ENCODE results near the gene HLA-DQA2.

HLA-DQA2 gene

GRCh38 chr6:32764048-32764447 lies 22.9 kb downstream of the HLA-DQA2 start:
- no peak for TF ChIP-seq ZBTB7A (IDR thresholded peaks at IDR 0.05; ENCODE audit: low read depth)
- no peak for TF ChIP-seq TCF12 (IDR thresholded peaks at IDR 0.05; ENCODE audit: low read depth)
- TF ChIP-seq MAX (IDR thresholded peaks at IDR 0.05), result no peak
- TF ChIP-seq TEAD4 (IDR thresholded peaks at IDR 0.05), result no peak
- no peak for TF ChIP-seq FOXM1 (IDR thresholded peaks at IDR 0.05; ENCODE audit: borderline replicate concordance, low read depth)
- TF ChIP-seq TAF1 (IDR thresholded peaks at IDR 0.05; ENCODE audit: low read depth), result no peak
- TF ChIP-seq EP300 (IDR thresholded peaks at IDR 0.05; ENCODE audit: borderline replicate concordance), result no peak
- no peak for TF ChIP-seq REST (IDR thresholded peaks at IDR 0.05; ENCODE audit: low read depth)
- no peak for TF ChIP-seq YY1 (IDR thresholded peaks at IDR 0.05; ENCODE audit: low read depth)
- TF ChIP-seq, protein P1, sequence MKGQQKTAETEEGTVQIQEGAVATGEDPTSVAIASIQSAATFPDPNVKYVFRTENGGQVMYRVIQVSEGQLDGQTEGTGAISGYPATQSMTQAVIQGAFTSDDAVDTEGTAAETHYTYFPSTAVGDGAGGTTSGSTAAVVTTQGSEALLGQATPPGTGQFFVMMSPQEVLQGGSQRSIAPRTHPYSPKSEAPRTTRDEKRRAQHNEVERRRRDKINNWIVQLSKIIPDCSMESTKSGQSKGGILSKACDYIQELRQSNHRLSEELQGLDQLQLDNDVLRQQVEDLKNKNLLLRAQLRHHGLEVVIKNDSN (IDR thresholded peaks at IDR 0.05), result no peak
- no peak for TF ChIP-seq CEBPB (IDR thresholded peaks at IDR 0.05)
- TF ChIP-seq CREB1 (IDR thresholded peaks at IDR 0.05; ENCODE audit: low read depth), result no peak

DNA sequence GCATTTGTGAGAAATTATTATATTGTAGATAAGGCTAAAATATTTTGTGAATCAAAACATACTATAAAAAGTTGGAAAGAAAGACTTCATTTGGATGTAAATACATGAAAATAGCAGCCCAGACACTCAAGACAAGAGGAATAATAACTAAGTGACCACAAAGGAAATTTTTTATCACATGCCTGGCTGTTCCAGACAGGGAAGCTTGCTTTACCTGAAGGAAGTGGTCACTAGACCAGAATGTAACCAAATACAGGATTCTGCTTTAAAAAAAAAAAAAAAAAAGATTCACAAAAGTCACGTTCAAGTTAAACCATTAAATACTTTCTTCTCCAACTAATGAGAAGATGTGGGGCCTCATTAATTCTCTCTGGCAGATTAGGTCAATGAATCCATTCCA lies 31.5 kb downstream of the HLA-DQA2 start:
- no peak for TF ChIP-seq RAD21 (IDR thresholded peaks at IDR 0.05; ENCODE audit: low read depth)
- no peak for TF ChIP-seq ZBTB7A (IDR thresholded peaks at IDR 0.05; ENCODE audit: low read depth)
- TF ChIP-seq REST (IDR thresholded peaks at IDR 0.05; ENCODE audit: low read depth), result no peak
- TF ChIP-seq EP300 (IDR thresholded peaks at IDR 0.05; ENCODE audit: borderline replicate concordance), result no peak
- TF ChIP-seq TEAD4 (IDR thresholded peaks at IDR 0.05), result no peak
- no peak for TF ChIP-seq CEBPB (IDR thresholded peaks at IDR 0.05)
- TF ChIP-seq YY1 (IDR thresholded peaks at IDR 0.05; ENCODE audit: low read depth), result no peak
- TF ChIP-seq, protein P1 (IDR thresholded peaks at IDR 0.05), result no peak
- TF ChIP-seq TCF12 (IDR thresholded peaks at IDR 0.05; ENCODE audit: low read depth), result no peak
- no peak for TF ChIP-seq EGR1 (IDR thresholded peaks at IDR 0.05)
- TF ChIP-seq TAF1 (IDR thresholded peaks at IDR 0.05; ENCODE audit: low read depth), result no peak
- no peak for TF ChIP-seq FOXM1 (IDR thresholded peaks at IDR 0.05; ENCODE audit: borderline replicate concordance, low read depth)
- no peak for TF ChIP-seq NFIC (IDR thresholded peaks at IDR 0.05)

DNA sequence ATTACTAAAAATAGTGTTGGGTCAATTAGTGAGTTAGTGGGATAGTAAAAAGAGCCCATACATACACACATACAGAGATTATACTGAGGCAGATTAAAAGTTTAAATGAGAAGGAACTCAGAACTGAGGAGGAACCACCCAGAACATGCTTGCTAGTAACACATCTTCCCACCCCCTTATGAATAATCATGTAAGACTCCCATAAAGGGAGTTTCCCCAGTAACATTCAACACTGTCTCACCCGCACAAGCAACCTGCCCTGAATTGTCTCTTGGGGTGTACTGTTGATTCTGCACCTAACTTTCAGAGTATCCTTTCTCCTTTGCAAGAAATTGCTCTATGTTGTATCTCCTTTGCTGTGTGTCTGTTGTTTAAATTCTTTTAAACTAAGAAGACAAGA lies 33.2 kb downstream of the HLA-DQA2 start:
- no peak for TF ChIP-seq ZBTB7A (IDR thresholded peaks at IDR 0.05; ENCODE audit: low read depth)
- no peak for TF ChIP-seq TAF1 (IDR thresholded peaks at IDR 0.05; ENCODE audit: low read depth)
- TF ChIP-seq EP300 (IDR thresholded peaks at IDR 0.05; ENCODE audit: borderline replicate concordance), result no peak
- no peak for TF ChIP-seq YY1 (IDR thresholded peaks at IDR 0.05; ENCODE audit: low read depth)
- TF ChIP-seq FOXM1 (IDR thresholded peaks at IDR 0.05; ENCODE audit: borderline replicate concordance, low read depth), result no peak
- no peak for TF ChIP-seq NFIC (IDR thresholded peaks at IDR 0.05)
- no peak for TF ChIP-seq EGR1 (IDR thresholded peaks at IDR 0.05)
- no peak for TF ChIP-seq TEAD4 (IDR thresholded peaks at IDR 0.05)
- TF ChIP-seq RAD21 (IDR thresholded peaks at IDR 0.05; ENCODE audit: low read depth), result no peak
- TF ChIP-seq TCF12 (IDR thresholded peaks at IDR 0.05; ENCODE audit: low read depth), result no peak
- TF ChIP-seq MAX (IDR thresholded peaks at IDR 0.05), result no peak
- TF ChIP-seq, protein P1 (IDR thresholded peaks at IDR 0.05), result no peak
- no peak for TF ChIP-seq CREB1 (IDR thresholded peaks at IDR 0.05; ENCODE audit: low read depth)

DNA sequence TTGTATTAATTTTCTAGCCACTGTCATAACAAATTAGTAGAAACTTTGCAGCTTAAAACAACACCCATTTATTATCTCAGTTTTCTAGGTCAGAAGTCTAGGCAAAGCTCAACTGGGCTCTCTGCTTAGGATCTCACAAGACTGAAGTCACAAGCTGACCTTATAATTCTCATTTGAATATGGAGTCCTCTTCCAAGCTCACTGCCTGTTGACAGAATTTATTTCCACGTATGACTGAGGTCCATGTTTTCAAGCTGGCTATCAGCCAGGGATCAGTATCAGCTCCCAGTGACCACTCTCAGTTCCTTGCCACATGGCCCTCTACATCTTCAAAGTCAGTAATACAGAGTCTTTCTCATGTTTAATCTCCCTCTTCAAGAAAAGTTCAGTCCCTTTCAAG lies 33.9 kb downstream of the HLA-DQA2 start:
- no peak for TF ChIP-seq EGR1 (IDR thresholded peaks at IDR 0.05)
- no peak for TF ChIP-seq YY1 (IDR thresholded peaks at IDR 0.05; ENCODE audit: low read depth)
- no peak for TF ChIP-seq NFIC (IDR thresholded peaks at IDR 0.05)
- TF ChIP-seq CREB1 (IDR thresholded peaks at IDR 0.05; ENCODE audit: low read depth), result no peak
- no peak for TF ChIP-seq RAD21 (IDR thresholded peaks at IDR 0.05; ENCODE audit: low read depth)
- TF ChIP-seq TAF1 (IDR thresholded peaks at IDR 0.05; ENCODE audit: low read depth), result no peak
- TF ChIP-seq, protein P1 (IDR thresholded peaks at IDR 0.05), result no peak
- TF ChIP-seq ZBTB7A (IDR thresholded peaks at IDR 0.05; ENCODE audit: low read depth), result no peak
- no peak for TF ChIP-seq REST (IDR thresholded peaks at IDR 0.05; ENCODE audit: low read depth)
- no peak for TF ChIP-seq FOXM1 (IDR thresholded peaks at IDR 0.05; ENCODE audit: borderline replicate concordance, low read depth)

Data from Ishikawa (cell line).